ENCODE data around the gene SLK. TPM values are rescaled to one million over a fixed set of nuclear protein-coding genes. Genes with fewer than 3 reads are reported as not detected.

Gene SLK
- total RNA-seq, 1 experiment from 2014 or later = 39.1 TPM

- no TSS peak for BruUV-seq (replicated peaks)
- intact Hi-C loops (cut with micrococcal nuclease; ENCODE audit: unreplicated experiment) = loop anchor here (5.0 kb wide), 1 partner anchor 142 kb away; no protein-coding TSS in a partner anchor
These were observed 62.6 kb downstream of the SLK start for GRCh38 chr10:104029521-104029860.

GRCh38 chr10:104031631-104032030 lies 64.7 kb downstream of the SLK start:
- Histone ChIP-seq H3K27ac (ENCODE audit: low read depth, low read length, poor library complexity, severe bottlenecking) (no peak overlapping the region), H3K36me3 (ENCODE audit: insufficient read depth, low read length, poor library complexity, severe bottlenecking) (no peaks in the 10 kb centered on the region), H3K9me3 (ENCODE audit: low read depth, low read length, poor library complexity, severe bottlenecking) (no peaks in the 10 kb centered on the region), H3K27me3 (replicated peaks; ENCODE audit: insufficient read depth, low read depth, low read length, poor library complexity) (no peaks in the 10 kb centered on the region), H3K4me3 (ENCODE audit: low read depth, low read length, poor library complexity, severe bottlenecking) (no peak overlapping the region), H3K4me1 (ENCODE audit: insufficient read depth, low read length, poor library complexity, severe bottlenecking) (no peaks in the 10 kb centered on the region)
- BruUV-seq (replicated peaks) = no TSS peak
- CTCF ChIA-PET = interaction anchor here (1.5 kb wide), 1 partner anchor 144 kb away, joined by 3 read pairs; no protein-coding TSS in a partner anchor
- no peak for TF ChIP-seq EZH2 (IDR thresholded peaks at IDR 0.05; ENCODE audit: borderline replicate concordance, low read depth, low read length, poor library complexity, severe bottlenecking)
- POLR2A ChIA-PET (ENCODE audit: low non-redundant PET) = no interaction called here
- no peak for DNase-seq (ENCODE audit: low spot score)
- intact Hi-C loops (cut with micrococcal nuclease; ENCODE audit: unreplicated experiment) = no loop called here

More at GRCh38 chr10:104029521-104029860, 62.6 kb downstream of the SLK start:
- Histone ChIP-seq H3K27me3 (replicated peaks; ENCODE audit: insufficient read depth, low read depth, low read length, poor library complexity) (no peaks in the 10 kb centered on the region), H3K36me3 (ENCODE audit: insufficient read depth, low read length, poor library complexity, severe bottlenecking) (peaks cover 10% of the 10 kb centered on the region), H3K27ac (ENCODE audit: low read depth, low read length, poor library complexity, severe bottlenecking) (no peak overlapping the region), H3K4me1 (ENCODE audit: insufficient read depth, low read length, poor library complexity, severe bottlenecking) (no peaks in the 10 kb centered on the region), H3K9me3 (ENCODE audit: low read depth, low read length, poor library complexity, severe bottlenecking) (no peaks in the 10 kb centered on the region), H3K4me3 (ENCODE audit: low read depth, low read length, poor library complexity, severe bottlenecking) (no peak overlapping the region)
- CTCF ChIA-PET = interaction anchor here (0.7 kb wide), 1 partner anchor 58 kb away, joined by 3 read pairs; no protein-coding TSS in a partner anchor
- TF ChIP-seq CTCF (conservative IDR thresholded peaks at IDR 0.05; ENCODE audit: low read depth, low read length) = no peak
- no peak for TF ChIP-seq EZH2 (IDR thresholded peaks at IDR 0.05; ENCODE audit: borderline replicate concordance, low read depth, low read length, poor library complexity, severe bottlenecking)
- no peak for DNase-seq (ENCODE audit: low spot score)
- POLR2A ChIA-PET (ENCODE audit: low non-redundant PET) = no interaction called here

- Histone ChIP-seq H3K27ac (ENCODE audit: low read depth, low read length, poor library complexity, severe bottlenecking) (no peak overlapping the region), H3K27me3 (replicated peaks; ENCODE audit: insufficient read depth, low read depth, low read length, poor library complexity) (no peaks in the 10 kb centered on the region), H3K36me3 (ENCODE audit: insufficient read depth, low read length, poor library complexity, severe bottlenecking) (no peaks in the 10 kb centered on the region), H3K9me3 (ENCODE audit: low read depth, low read length, poor library complexity, severe bottlenecking) (no peaks in the 10 kb centered on the region), H3K4me1 (ENCODE audit: insufficient read depth, low read length, poor library complexity, severe bottlenecking) (no peaks in the 10 kb centered on the region), H3K4me3 (ENCODE audit: low read depth, low read length, poor library complexity, severe bottlenecking) (no peak overlapping the region)
- no peak for TF ChIP-seq CTCF (conservative IDR thresholded peaks at IDR 0.05; ENCODE audit: low read depth, low read length)
- TF ChIP-seq EZH2 (IDR thresholded peaks at IDR 0.05; ENCODE audit: borderline replicate concordance, low read depth, low read length, poor library complexity, severe bottlenecking) = no peak
- BruUV-seq (replicated peaks) = no TSS peak
- POLR2A ChIA-PET (ENCODE audit: low non-redundant PET) = no interaction called here
- intact Hi-C loops (cut with micrococcal nuclease; ENCODE audit: unreplicated experiment) = no loop called here
- CTCF ChIA-PET = interaction anchor here (1.5 kb wide), 1 partner anchor 144 kb away, joined by 3 read pairs; no protein-coding TSS in a partner anchor
- no peak for DNase-seq (ENCODE audit: low spot score)
These were observed 65.3 kb downstream of the SLK start for GRCh38 chr10:104032144-104032775.
